Osteoblast (primary cell): ENCODE measurements around the gene DYRK3. TPM values are rescaled to one million over a fixed set of nuclear protein-coding genes. Genes with fewer than 3 reads are reported as not detected.

ENCODE experiments used
- DNase-seq: peaks from one replicate; pipeline ENCODE4 v3.0.0; 2011; ENCODE audit warnings: low spot score, mixed read lengths; ENCODE audit not compliant: insufficient read length; ENCODE audit errors: missing footprints
- H2AFZ ChIP-seq: 2 replicates; pipeline ENCODE4 v1.6.0; 2011; ENCODE audit warnings: mild to moderate bottlenecking, low read length
- H3K27ac ChIP-seq: 2 replicates; pipeline ENCODE4 v1.5.1; 2011; ENCODE audit warnings: mild to moderate bottlenecking, low read depth, low read length, moderate library complexity
- H3K27me3 ChIP-seq: 2 replicates; pipeline ENCODE4 v1.6.0; 2012; ENCODE audit warnings: mild to moderate bottlenecking, control low read depth, inconsistent platforms, low read length, moderate library complexity; ENCODE audit not compliant: insufficient read depth
- H3K36me3 ChIP-seq: 2 replicates; pipeline ENCODE4 v1.5.1; 2011; ENCODE audit warnings: mild to moderate bottlenecking, low read length, control low read depth, moderate library complexity; ENCODE audit not compliant: insufficient read depth
- H3K4me1 ChIP-seq: 2 replicates; pipeline ENCODE4 v1.5.1; 2011; ENCODE audit warnings: mild to moderate bottlenecking, low read length, control low read depth, moderate library complexity; ENCODE audit not compliant: insufficient read depth
- H3K4me2 ChIP-seq: 2 replicates; pipeline ENCODE4 v1.6.0; 2011; ENCODE audit warnings: mild to moderate bottlenecking, low read length; ENCODE audit not compliant: insufficient read depth
- H3K4me3 ChIP-seq: fragments of 200-600 bp; sonication (generic); 3 replicates; pipeline ENCODE4 v1.5.1; 2012; ENCODE audit warnings: mild to moderate bottlenecking, low read length, inconsistent platforms; ENCODE audit not compliant: insufficient read depth
- H3K79me2 ChIP-seq: 2 replicates; pipeline ENCODE4 v1.6.0; 2012; ENCODE audit warnings: mild to moderate bottlenecking, low read length, control low read depth, inconsistent platforms; ENCODE audit not compliant: insufficient read depth
- H3K9me3 ChIP-seq: 2 replicates; pipeline ENCODE4 v1.5.1; 2011; ENCODE audit warnings: low read depth, low read length, control low read depth
- H4K20me1 ChIP-seq: 2 replicates; pipeline ENCODE4 v1.6.0; 2012; ENCODE audit warnings: mild to moderate bottlenecking, low read length, control low read depth; ENCODE audit not compliant: insufficient read depth
- CTCF ChIP-seq: IDR thresholded peaks from 2 replicates; pipeline ENCODE4 v1.5.1; 2011; ENCODE audit warnings: mild to moderate bottlenecking, low read depth, low read length, moderate library complexity; ENCODE audit errors: extremely low read depth
- total RNA-seq: library from RNA; depleted of rRNA; stranded (reverse); fragments of >200 nt; gene quantifications from 2 replicates; pipeline ENCODE4 v1.2.3, GENCODE V29; 2012

The DYRK3 gene
- total RNA-seq, 1 donor = 52.1 TPM

- Histone ChIP-seq H3K4me2 (peak overlapping the region; percentile 56), H2AFZ (no peak overlapping the region), H4K20me1 (peaks cover 98% of the 10 kb centered on the region), H3K27ac (peak overlapping the region; percentile 91), H3K79me2 (peaks cover 100% of the 10 kb centered on the region), H3K36me3 (peaks cover 20% of the 10 kb centered on the region), H3K27me3 (no peaks in the 10 kb centered on the region), H3K4me3 (peak overlapping the region; percentile 5), H3K4me1 (peaks cover 54% of the 10 kb centered on the region), H3K9me3 (no peaks in the 10 kb centered on the region)
- no peak for TF ChIP-seq CTCF
- peak; percentile 92 for DNase-seq
Observed at GRCh38 chr1:206693592-206693991, 58.3 kb downstream of the DYRK3 start.

- no peak overlapping the region for H2AFZ ChIP-seq
- H3K9me3 ChIP-seq = no peaks in the 10 kb centered on the region
- H3K4me1 ChIP-seq = peaks cover 50% of the 10 kb centered on the region
- H4K20me1 ChIP-seq = peaks cover 98% of the 10 kb centered on the region
- DNase-seq = no peak
- peak overlapping the region; percentile 16 for H3K4me3 ChIP-seq
- no peaks in the 10 kb centered on the region for H3K27me3 ChIP-seq
- peak overlapping the region; percentile 91 for H3K27ac ChIP-seq
- H3K36me3 ChIP-seq = peaks cover 20% of the 10 kb centered on the region
- TF ChIP-seq CTCF = no peak
- H3K4me2 ChIP-seq = peak overlapping the region; percentile 56
- peaks cover 100% of the 10 kb centered on the region for H3K79me2 ChIP-seq
Observed at GRCh38 chr1:206694171-206695124, 59.1 kb downstream of the DYRK3 start.

GRCh38 chr1:206695733-206696132 lies 60.4 kb downstream of the DYRK3 start:
- H3K36me3 ChIP-seq = peaks cover 20% of the 10 kb centered on the region
- peaks cover 100% of the 10 kb centered on the region for H3K79me2 ChIP-seq
- H3K4me3 ChIP-seq = no peak overlapping the region
- no peak overlapping the region for H3K4me2 ChIP-seq
- H3K9me3 ChIP-seq = no peaks in the 10 kb centered on the region
- peaks cover 49% of the 10 kb centered on the region for H3K4me1 ChIP-seq
- no peak overlapping the region for H2AFZ ChIP-seq
- H3K27ac ChIP-seq = no peak overlapping the region
- no peak for TF ChIP-seq CTCF
- H3K27me3 ChIP-seq = no peaks in the 10 kb centered on the region
- peaks cover 98% of the 10 kb centered on the region for H4K20me1 ChIP-seq
- no peak for DNase-seq
